ENCODE results near the gene TYRO3.

GRCh38 chr15:41594801-41595746, 36.1 kb downstream of the TYRO3 start:
- TF ChIP-seq CTCF (IDR thresholded peaks at IDR 0.05; ENCODE audit: poor library complexity) (no peak), EZH2 (IDR thresholded peaks at IDR 0.05; ENCODE audit: borderline replicate concordance) (no peak)

Data from hepatocyte (in vitro differentiated cells).